Transverse colon (tissue), 4 donors: ENCODE measurements around the gene CDRT4.

Source experiments
- CTCF ChIP-seq, 5 experiments: fragments of 200-600 bp in 3 of 5; fragments of 450-650 bp in 2 of 5; sonication (generic) in 3 of 5; IDR thresholded peaks; 1 replicate in 2 of 5; 2 replicates in 3 of 5; pipeline ENCODE4 v1.5.1; 2016 to 2017; ENCODE audit warnings: antibody characterized with exemption in 5 of 5, inconsistent platforms in 3 of 5, mild to moderate bottlenecking in 2 of 5, moderate library complexity in 1 of 5
- POLR2A ChIP-seq: fragments of 450-650 bp; IDR thresholded peaks from one replicate; pipeline ENCODE4 v1.6.1; 2016; ENCODE audit warnings: antibody characterized with exemption, mild to moderate bottlenecking, moderate library complexity
- POLR2AphosphoS5 ChIP-seq, 3 donors: sonication (generic); formaldehyde crosslinking; IDR thresholded peaks; one replicate each; pipeline ENCODE4 v1.6.1; 2016; ENCODE audit warnings: antibody characterized with exemption in 3 of 3

GRCh38 chr17:15399443-15399842 lies 68.0 kb downstream of the CDRT4 start:
- TF ChIP-seq POLR2AphosphoS5 (IDR thresholded peaks at IDR 0.05) (no peak), CTCF (IDR thresholded peaks at IDR 0.05) (no peak), POLR2A (no peak)
